Spinal cord (tissue), 10 donors: ENCODE results near the gene EVI5. TPM values are rescaled to one million over a fixed set of nuclear protein-coding genes. Genes with fewer than 3 reads are reported as not detected.

Experiments used
- DNase-seq, 6 donors: peaks; one replicate each; pipeline versions ENCODE4 v3.0.0 to v3.0.0-alpha.2; 2013 to 2015; ENCODE audit warnings: low spot score in 6 of 6, low read depth in 4 of 6
- H3K27ac ChIP-seq: one replicate; pipeline ENCODE4 v1.5.1; 2013; ENCODE audit warnings: low read depth, low read length, control low read depth
- H3K27me3 ChIP-seq: one replicate; pipeline ENCODE4 v1.6.1; 2013; ENCODE audit warnings: low read length; ENCODE audit not compliant: control insufficient read depth, insufficient read depth
- H3K36me3 ChIP-seq: one replicate; pipeline ENCODE4 v1.6.1; 2013; ENCODE audit warnings: low read length; ENCODE audit not compliant: control insufficient read depth, insufficient read depth
- H3K4me1 ChIP-seq: one replicate; pipeline ENCODE4 v1.6.1; 2013; ENCODE audit warnings: low read length; ENCODE audit not compliant: control insufficient read depth, insufficient read depth
- H3K4me3 ChIP-seq: one replicate; pipeline ENCODE4 v1.5.1; 2013; ENCODE audit warnings: low read depth, low read length, control low read depth
- H3K9me3 ChIP-seq: one replicate; pipeline ENCODE4 v1.6.1; 2013; ENCODE audit warnings: low read length; ENCODE audit not compliant: control insufficient read depth, insufficient read depth
- WGBS: methylation state at CpG from one replicate; pipeline ENCODE4 v1.1.5; 2013; ENCODE audit warnings: missing lambda C conversion rate; ENCODE audit not compliant: insufficient coverage; 5-methylcytosine and 5-hydroxymethylcytosine counted together
- polyA plus RNA-seq, 2 donors: library from polyadenylated mRNA; unstranded; fragments of 120-200 nt; gene quantifications; one replicate each; pipeline ENCODE4 v1.2.1, GENCODE V29; 2013; ENCODE audit not compliant: insufficient read length in 2 of 2
- small RNA-seq: library from RNA; depleted of rRNA; stranded (forward); fragments of <200 nt; gene quantifications from one replicate; pipeline ENCODE3, GENCODE V24; 2014; ENCODE audit warnings: low replicate concordance
- total RNA-seq, 2 donors: library from RNA; depleted of rRNA in 1 of 2; stranded (reverse); fragments of 120-200 nt in 1 of 2; fragments of >200 nt in 1 of 2; gene quantifications; one replicate each; pipeline versions ENCODE4 v1.2.3 to v1.2.4, GENCODE V29; 2013 to 2014
- donor health status: healthy.

The EVI5 gene
- total and polyA plus RNA-seq, 4 donors: 18.9 to 80.5 (median 41.8) TPM

DNA sequence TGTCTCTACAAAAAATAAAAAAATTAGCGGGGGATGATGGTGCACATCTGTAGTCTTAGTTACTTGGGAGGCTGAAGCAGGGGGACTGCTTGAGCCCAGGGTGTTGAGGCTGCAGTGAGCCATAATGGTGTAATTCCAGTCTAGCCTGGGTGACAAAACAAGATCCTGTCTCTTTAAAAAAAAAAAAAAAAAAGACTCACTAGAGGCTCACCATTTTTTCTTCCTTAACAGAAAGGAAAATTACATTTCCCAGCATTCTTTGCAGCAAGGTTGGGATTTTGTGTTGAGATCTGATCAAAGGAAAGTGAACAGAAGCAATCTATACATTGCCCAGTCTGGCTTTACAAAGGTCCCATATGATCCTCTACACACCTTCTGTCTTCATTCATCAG, 319.7 kb downstream of the EVI5 start:
- WGBS: 100% methylated on average over 1 of the region's 1 CpG
- no peak for DNase-seq

DNA sequence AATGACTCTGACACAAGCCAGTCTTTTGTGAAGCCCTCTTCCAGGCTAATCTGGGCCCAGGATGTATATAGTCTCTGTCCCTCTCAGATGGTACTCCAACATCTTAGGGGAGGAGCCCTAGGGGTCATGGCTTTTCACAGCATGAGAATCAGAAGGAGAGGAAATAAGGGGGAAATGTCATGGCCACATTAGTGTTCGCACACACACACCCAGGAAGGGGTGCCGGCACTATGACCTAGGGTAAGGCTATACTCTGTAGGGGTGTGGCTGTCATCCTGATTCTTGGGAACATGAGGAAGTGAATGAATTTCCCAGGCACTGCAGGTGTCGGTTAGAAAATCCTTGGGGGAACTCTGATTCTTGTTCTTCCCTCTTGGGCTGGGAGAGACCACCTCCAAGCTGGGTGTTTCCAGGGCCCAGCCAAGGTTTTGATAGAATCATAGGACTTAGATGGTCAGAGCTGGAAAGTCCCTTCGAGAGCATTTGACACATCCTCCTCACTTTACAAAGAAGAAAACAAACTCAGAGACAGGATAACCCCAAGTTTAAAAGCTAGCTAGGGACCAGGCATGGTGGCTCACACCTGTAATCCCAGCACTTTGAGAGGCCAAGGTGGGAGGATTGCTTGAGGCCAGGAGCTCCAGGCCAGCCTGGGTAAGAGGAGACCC, 320.2 kb downstream of the EVI5 start:
- H3K27ac ChIP-seq: no peak overlapping the region
- no peaks in the 10 kb centered on the region for H3K4me1 ChIP-seq
- H3K4me3 ChIP-seq: no peak overlapping the region
- no peaks in the 10 kb centered on the region for H3K9me3 ChIP-seq
- 93% methylated on average over 3 of the region's 4 CpGs for WGBS
- DNase-seq: no peak
- H3K27me3 ChIP-seq: no peaks in the 10 kb centered on the region
- H3K36me3 ChIP-seq: no peaks in the 10 kb centered on the region

More for the DNA sequence above, 319.7 kb downstream of the EVI5 start:
- H3K27ac ChIP-seq: no peak overlapping the region
- no peaks in the 10 kb centered on the region for H3K9me3 ChIP-seq
- no peak overlapping the region for H3K4me3 ChIP-seq
- no peaks in the 10 kb centered on the region for H3K27me3 ChIP-seq
- H3K4me1 ChIP-seq: no peaks in the 10 kb centered on the region
- no peaks in the 10 kb centered on the region for H3K36me3 ChIP-seq

DNA sequence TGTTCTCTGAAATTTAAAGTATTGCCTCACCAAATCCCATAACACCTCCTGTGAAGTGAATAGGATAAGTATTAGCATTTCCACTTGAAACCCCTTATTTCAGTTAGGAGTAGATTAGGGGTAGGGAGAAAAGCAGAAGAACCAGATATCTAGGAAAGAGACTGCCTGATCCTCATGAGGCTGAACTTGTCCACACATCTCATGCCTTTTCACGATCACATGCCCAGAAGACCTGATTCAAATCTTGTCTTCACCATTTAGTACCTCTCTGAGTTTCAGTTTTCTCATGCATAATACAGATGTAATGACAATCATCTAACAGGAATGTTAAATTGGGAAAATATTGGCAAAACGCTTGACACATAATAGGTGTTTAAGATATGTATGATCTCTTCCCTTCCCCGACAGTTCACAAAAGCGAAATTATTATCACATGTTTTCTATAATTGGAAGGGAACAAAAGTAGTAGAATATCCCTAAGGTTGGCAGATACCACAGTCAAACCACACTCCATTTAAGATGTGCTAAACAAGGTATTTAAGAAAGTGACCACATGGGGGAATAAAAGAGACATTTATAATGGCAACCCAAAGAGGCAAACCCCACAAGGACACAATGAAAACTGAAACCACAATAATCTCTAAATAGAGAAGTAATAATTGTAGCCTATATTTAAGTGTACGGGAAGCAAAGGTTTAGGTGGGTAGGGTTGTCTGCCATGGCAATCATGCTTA, 323.4 kb downstream of the EVI5 start:
- no peaks in the 10 kb centered on the region for H3K9me3 ChIP-seq
- no peaks in the 10 kb centered on the region for H3K27me3 ChIP-seq
- no peak overlapping the region for H3K27ac ChIP-seq
- no peaks in the 10 kb centered on the region for H3K36me3 ChIP-seq
- no peaks in the 10 kb centered on the region for H3K4me1 ChIP-seq
- no peak for DNase-seq
- no peak overlapping the region for H3K4me3 ChIP-seq
- no CpG with 5 or more reads among the region's 5 CpGs for WGBS

DNA sequence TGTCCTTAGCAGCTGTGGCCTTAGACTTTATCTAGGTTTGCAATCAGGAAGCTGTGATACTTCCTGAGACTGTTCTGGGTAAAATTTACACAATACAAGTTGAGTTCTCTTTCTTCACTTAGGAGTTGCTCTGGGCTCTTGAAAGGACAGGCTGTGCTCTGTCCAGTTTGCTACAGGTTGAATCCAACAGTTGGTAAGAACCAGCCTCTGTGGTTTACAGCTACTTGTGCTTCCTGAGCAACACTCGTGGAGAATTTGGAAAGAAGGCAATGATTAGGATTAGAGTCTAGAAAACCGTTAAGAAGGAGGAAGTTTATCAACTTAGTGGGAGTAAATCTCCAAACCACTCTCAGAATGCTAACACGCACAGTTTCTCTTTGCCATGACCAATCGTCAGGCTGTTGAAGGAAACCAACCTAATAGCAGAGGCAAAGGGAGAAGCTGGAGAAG, 325.0 kb downstream of the EVI5 start:
- Histone ChIP-seq H3K36me3 (no peaks in the 10 kb centered on the region), H3K9me3 (no peaks in the 10 kb centered on the region), H3K27me3 (no peaks in the 10 kb centered on the region), H3K4me3 (no peak overlapping the region), H3K27ac (no peak overlapping the region), H3K4me1 (no peaks in the 10 kb centered on the region)
- WGBS: no CpG with 5 or more reads among the region's 4 CpGs
- DNase-seq: no peak

Small RNA genes within 50 kb of the gene (small RNA-seq; reads per million reads assigned to genes)
- gene AC104332.2: not detected
- 0.16 reads per million for gene RNU4-59P

Other genes with a start within 250 kb of the EVI5 start
- gene RPL5, start 46.9 kb upstream of the EVI5 start, total RNA-seq: 1,000 to 10,000 TPM in 1 of 2 donors, 100 to 1,000 TPM in 1; 962 to 1,797 TPM
- 1,000 to 10,000 TPM; 1,169 to 1,182 TPM for gene RPL5, start 46.9 kb upstream of the EVI5 start, polyA plus RNA-seq
- 10 to 100 TPM; 12.3 to 37.1 TPM for gene DIPK1A, start 176.4 kb upstream of the EVI5 start, total RNA-seq
- gene DIPK1A, start 176.4 kb upstream of the EVI5 start, polyA plus RNA-seq: 10 to 100 TPM; 42.2 to 48.8 TPM